Neural cell (in vitro differentiated cells): ENCODE results near the gene PDE4A. TPM values are rescaled to one million over a fixed set of nuclear protein-coding genes. Genes with fewer than 3 reads are reported as not detected.
A peak's percentile ranks its signal among the peaks of the same experiment; 100 is the strongest.

Source experiments
- H2AFZ ChIP-seq: fragments of 200-600, 300-800 bp; sonication (generic), shearing (Covaris generic); 2 replicates; pipeline ENCODE4 v1.6.0; 2014; ENCODE audit warnings: low read depth, mild to moderate bottlenecking, antibody characterized with exemption, low read length, moderate library complexity
- H3F3A ChIP-seq: fragments of 200-600 bp; shearing (Covaris generic); 2 replicates; pipeline ENCODE4 v1.6.1; 2016; ENCODE audit warnings: mild to moderate bottlenecking, moderate library complexity, mixed read lengths, antibody characterized with exemption, low read length; ENCODE audit not compliant: insufficient read depth, poor library complexity, severe bottlenecking
- H3K27ac ChIP-seq: fragments of 200-600, 300-800 bp; sonication (generic), shearing (Covaris generic); 2 replicates; pipeline ENCODE4 v1.5.1; 2014; ENCODE audit warnings: mild to moderate bottlenecking, low read length, moderate library complexity
- H3K27me3 ChIP-seq: fragments of 300-800, 200-600 bp; sonication (generic), shearing (Covaris generic); 2 replicates; pipeline ENCODE4 v1.6.0; 2014; ENCODE audit warnings: mild to moderate bottlenecking, low read depth, low read length, moderate library complexity; ENCODE audit not compliant: insufficient read depth
- H3K36me3 ChIP-seq: fragments of 300-800, 200-600 bp; sonication (generic), shearing (Covaris generic); 2 replicates; pipeline ENCODE4 v1.5.1; 2014; ENCODE audit warnings: mild to moderate bottlenecking, antibody characterized with exemption, low read length, moderate library complexity; ENCODE audit not compliant: insufficient read depth
- H3K4me2 ChIP-seq: fragments of 300-800, 200-600 bp; sonication (generic), shearing (Covaris generic); 2 replicates; pipeline ENCODE4 v1.6.0; 2014; ENCODE audit warnings: mild to moderate bottlenecking, low read length
- H3K4me3 ChIP-seq: fragments of 300-800, 200-600 bp; sonication (generic), shearing (Covaris generic); 2 replicates; pipeline ENCODE4 v1.5.1; 2014; ENCODE audit warnings: mild to moderate bottlenecking, low read length, moderate library complexity
- H3K79me2 ChIP-seq: fragments of 200-600 bp; shearing (Covaris generic); replicated peaks from 2 replicates; pipeline ENCODE4 v1.6.0; 2014; ENCODE audit warnings: mild to moderate bottlenecking, low read length, moderate library complexity; ENCODE audit not compliant: insufficient read depth
- H3K9ac ChIP-seq: fragments of 300-800, 200-600 bp; sonication (generic), shearing (Covaris generic); 2 replicates; pipeline ENCODE4 v1.6.1; 2016; ENCODE audit warnings: mild to moderate bottlenecking, low read length, mixed read lengths
- H3K9me2 ChIP-seq: fragments of 200-600 bp; shearing (Covaris generic); 2 replicates; pipeline ENCODE4 v1.6.1; 2016; ENCODE audit warnings: mild to moderate bottlenecking, low read length, mixed read lengths; ENCODE audit not compliant: insufficient read depth
- H3K9me3 ChIP-seq: fragments of 200-600, 300-800 bp; sonication (generic), shearing (Covaris generic); 2 replicates; pipeline ENCODE4 v1.6.1; 2016; ENCODE audit warnings: mild to moderate bottlenecking, mixed run types, low read length, moderate library complexity, mixed read lengths
- H4K20me1 ChIP-seq: fragments of 200-600 bp; shearing (Covaris generic); 2 replicates; pipeline ENCODE4 v1.6.1; 2016; ENCODE audit warnings: mild to moderate bottlenecking, mixed run types; ENCODE audit not compliant: insufficient read depth
- EP300 ChIP-seq: fragments of 450-650 bp; conservative IDR thresholded peaks from 2 replicates; pipeline ENCODE4 v1.6.1; 2014; ENCODE audit warnings: antibody characterized with exemption, mild to moderate bottlenecking, moderate library complexity; ENCODE audit not compliant: poor library complexity, severe bottlenecking
- EZH2 ChIP-seq: fragments of 200-600, 300-800 bp; shearing (Covaris generic), sonication (generic); IDR thresholded peaks from 2 replicates; pipeline ENCODE4 v1.6.1; 2014; ENCODE audit warnings: antibody characterized with exemption, low read length, borderline replicate concordance, mild to moderate bottlenecking; ENCODE audit not compliant: insufficient read depth, poor library complexity, severe bottlenecking
- MXI1 ChIP-seq: fragments of 450-650 bp; conservative IDR thresholded peaks from 2 replicates; pipeline ENCODE4 v1.6.1; 2014; ENCODE audit warnings: antibody characterized with exemption, mild to moderate bottlenecking; ENCODE audit not compliant: poor library complexity, severe bottlenecking
- POLR2AphosphoS5 ChIP-seq: IDR thresholded peaks from 2 replicates; pipeline ENCODE4 v1.6.1; 2012
- RAD21 ChIP-seq: fragments of 450-650 bp; conservative IDR thresholded peaks from 2 replicates; pipeline ENCODE4 v1.6.1; 2014; ENCODE audit warnings: antibody characterized with exemption, mild to moderate bottlenecking, moderate library complexity
- REST ChIP-seq: IDR thresholded peaks from 2 replicates; pipeline ENCODE4 v1.6.1; 2012; ENCODE audit warnings: borderline replicate concordance
- SMC3 ChIP-seq: fragments of 450-650 bp; conservative IDR thresholded peaks from 2 replicates; pipeline ENCODE4 v1.6.1; 2014; ENCODE audit warnings: antibody characterized with exemption, mild to moderate bottlenecking, moderate library complexity; ENCODE audit not compliant: poor library complexity
- TAF1 ChIP-seq: IDR thresholded peaks from 2 replicates; pipeline ENCODE4 v1.6.1; 2012; ENCODE audit warnings: low read depth
- polyA plus RNA-seq: library from polyadenylated mRNA; depleted of rRNA; stranded (reverse); fragments of >200 nt; gene quantifications from 2 replicates; pipeline ENCODE4 v1.2.3, GENCODE V29; 2014
- TF ChIP-seq, protein P1 (sequence below): fragments of 450-650 bp; IDR thresholded peaks from 2 replicates; pipeline ENCODE4 v1.5.1; 2014; ENCODE audit warnings: antibody characterized with exemption, mild to moderate bottlenecking, moderate library complexity; ENCODE audit not compliant: poor library complexity, severe bottlenecking

The PDE4A gene
- polyA plus RNA-seq, 1 donor from 2014 or later, result 3.4 TPM

DNA sequence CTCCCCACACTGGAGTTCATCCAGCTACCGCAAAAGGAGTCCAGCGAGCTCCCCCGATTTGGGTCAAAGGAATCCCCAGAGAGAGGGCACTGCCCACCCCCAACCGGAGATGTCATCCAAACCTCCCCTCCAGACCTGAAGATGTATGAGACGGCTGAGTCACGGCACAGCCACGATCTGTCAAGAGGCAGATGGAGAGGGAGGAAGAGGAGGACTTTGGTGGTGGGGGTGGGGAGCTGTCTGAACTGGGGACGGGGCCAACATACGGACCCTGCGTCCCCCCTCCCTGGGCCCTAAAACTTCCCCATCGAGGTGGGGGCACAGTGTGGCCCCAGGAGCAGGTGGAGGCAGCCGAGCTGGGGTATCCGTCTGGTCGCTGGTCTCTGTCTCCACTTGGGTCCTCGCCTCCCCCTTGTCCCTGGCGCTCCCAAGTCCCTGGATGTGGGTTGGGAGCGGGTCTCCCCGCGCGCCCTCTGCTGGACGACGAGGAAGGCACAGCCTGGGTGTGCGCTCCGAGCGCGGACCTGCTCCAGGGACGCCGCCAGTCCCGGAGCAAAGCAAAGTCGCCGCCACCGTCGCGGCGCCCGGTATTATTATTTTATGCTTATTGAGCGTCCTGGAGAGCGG lies 3.8 kb downstream of the PDE4A start:
- H3K9ac ChIP-seq, result no peak overlapping the region
- H3K9me2 ChIP-seq, result no peaks in the 10 kb centered on the region
- H3F3A ChIP-seq, result peaks cover 5% of the 10 kb centered on the region
- H3K27ac ChIP-seq, result no peak overlapping the region
- no peak overlapping the region for H2AFZ ChIP-seq
- H3K27me3 ChIP-seq, result peaks cover 95% of the 10 kb centered on the region
- H3K79me2 ChIP-seq, result no peaks in the 10 kb centered on the region
- no peak overlapping the region for H3K4me2 ChIP-seq
- H4K20me1 ChIP-seq, result no peaks in the 10 kb centered on the region
- no peaks in the 10 kb centered on the region for H3K9me3 ChIP-seq
- no peaks in the 10 kb centered on the region for H3K36me3 ChIP-seq
- H3K4me3 ChIP-seq, result peak overlapping the region; percentile 60
- TF ChIP-seq TAF1, result no peak
- TF ChIP-seq EP300, result no peak
- TF ChIP-seq RAD21, result peak; percentile 62
- TF ChIP-seq, protein P1, sequence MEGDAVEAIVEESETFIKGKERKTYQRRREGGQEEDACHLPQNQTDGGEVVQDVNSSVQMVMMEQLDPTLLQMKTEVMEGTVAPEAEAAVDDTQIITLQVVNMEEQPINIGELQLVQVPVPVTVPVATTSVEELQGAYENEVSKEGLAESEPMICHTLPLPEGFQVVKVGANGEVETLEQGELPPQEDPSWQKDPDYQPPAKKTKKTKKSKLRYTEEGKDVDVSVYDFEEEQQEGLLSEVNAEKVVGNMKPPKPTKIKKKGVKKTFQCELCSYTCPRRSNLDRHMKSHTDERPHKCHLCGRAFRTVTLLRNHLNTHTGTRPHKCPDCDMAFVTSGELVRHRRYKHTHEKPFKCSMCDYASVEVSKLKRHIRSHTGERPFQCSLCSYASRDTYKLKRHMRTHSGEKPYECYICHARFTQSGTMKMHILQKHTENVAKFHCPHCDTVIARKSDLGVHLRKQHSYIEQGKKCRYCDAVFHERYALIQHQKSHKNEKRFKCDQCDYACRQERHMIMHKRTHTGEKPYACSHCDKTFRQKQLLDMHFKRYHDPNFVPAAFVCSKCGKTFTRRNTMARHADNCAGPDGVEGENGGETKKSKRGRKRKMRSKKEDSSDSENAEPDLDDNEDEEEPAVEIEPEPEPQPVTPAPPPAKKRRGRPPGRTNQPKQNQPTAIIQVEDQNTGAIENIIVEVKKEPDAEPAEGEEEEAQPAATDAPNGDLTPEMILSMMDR, result peak; percentile 91
- TF ChIP-seq SMC3, result peak; percentile 81
- TF ChIP-seq POLR2AphosphoS5, result no peak
- TF ChIP-seq EZH2, result no peak
- TF ChIP-seq REST, result peak; percentile 15

- Histone ChIP-seq H3K9ac (no peak overlapping the region), H3K9me2 (no peaks in the 10 kb centered on the region), H3K27ac (no peak overlapping the region), H2AFZ (no peak overlapping the region), H3K79me2 (no peaks in the 10 kb centered on the region), H3K27me3 (peaks cover 96% of the 10 kb centered on the region), H3K4me2 (no peak overlapping the region), H3K36me3 (no peaks in the 10 kb centered on the region), H4K20me1 (no peaks in the 10 kb centered on the region), H3F3A (no peaks in the 10 kb centered on the region), H3K9me3 (no peaks in the 10 kb centered on the region), H3K4me3 (no peak overlapping the region)
- TF ChIP-seq TAF1, result no peak
Measured at GRCh38 chr19:10427169-10427568, 6.8 kb downstream of the PDE4A start.

DNA sequence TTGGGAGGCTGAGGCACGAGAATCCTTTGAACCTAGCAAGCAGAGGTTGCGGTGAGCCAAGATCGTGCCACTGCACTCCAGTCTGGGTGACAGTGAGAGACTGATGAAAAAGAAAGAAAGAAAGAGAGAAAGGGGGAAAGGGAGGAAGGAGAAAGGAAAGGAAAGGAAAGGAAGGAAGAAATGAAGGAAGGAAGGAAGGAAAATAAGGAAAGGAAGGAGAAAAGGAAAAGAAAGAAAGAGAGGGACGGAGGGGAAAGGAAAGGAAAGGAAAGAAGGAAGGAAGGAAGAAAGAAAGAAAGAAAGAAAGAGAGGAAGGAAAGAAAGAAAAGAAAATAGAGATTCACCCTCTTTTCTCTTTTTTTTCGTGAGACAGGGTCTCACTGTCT lies 8.7 kb downstream of the PDE4A start:
- Histone ChIP-seq H3F3A (no peaks in the 10 kb centered on the region), H3K79me2 (no peaks in the 10 kb centered on the region), H3K9ac (no peak overlapping the region), H2AFZ (no peak overlapping the region), H3K9me2 (no peaks in the 10 kb centered on the region), H3K36me3 (no peaks in the 10 kb centered on the region), H3K4me3 (no peak overlapping the region), H3K27me3 (peaks cover 90% of the 10 kb centered on the region), H3K27ac (no peak overlapping the region), H4K20me1 (no peaks in the 10 kb centered on the region), H3K9me3 (no peaks in the 10 kb centered on the region), H3K4me2 (no peak overlapping the region)
- TF ChIP-seq MXI1 (no peak), EP300 (no peak), EZH2 (no peak)
- TF ChIP-seq, protein P1, result no peak
